ENCODE data around the gene KAT7.
A peak's percentile ranks its signal among the peaks of the same experiment; 100 is the strongest.

Gene KAT7

DNA sequence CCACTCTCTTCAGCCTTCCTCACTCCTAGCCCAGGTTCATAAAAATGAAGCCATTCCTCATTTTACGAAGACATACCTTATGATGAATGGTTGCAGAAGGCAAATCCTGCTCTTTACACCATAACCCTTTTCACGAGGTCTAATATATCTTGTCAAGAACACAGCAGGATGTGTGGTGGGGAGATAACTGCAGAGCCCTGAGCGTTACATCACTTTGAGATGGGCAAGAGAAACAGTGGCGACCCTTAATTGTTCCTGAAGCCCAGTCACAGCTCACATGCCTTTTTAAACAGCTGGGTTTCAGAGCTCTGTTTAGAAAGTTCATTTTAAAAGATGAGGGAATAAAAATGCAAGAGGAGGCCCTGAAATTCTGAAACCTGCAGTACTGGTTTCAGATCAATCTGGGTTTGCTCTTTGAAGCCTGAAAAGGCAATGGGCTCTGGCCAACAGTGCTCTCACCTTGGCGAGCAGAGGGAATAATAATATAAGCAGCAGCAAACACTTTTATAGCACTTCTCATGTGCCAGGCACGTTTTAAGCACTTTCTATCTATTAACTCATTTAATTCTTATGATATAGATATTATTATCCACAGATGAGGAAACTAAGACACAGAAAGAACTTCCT lies 27.4 kb upstream of the KAT7 start:
- no peak for DNase-seq

DNA sequence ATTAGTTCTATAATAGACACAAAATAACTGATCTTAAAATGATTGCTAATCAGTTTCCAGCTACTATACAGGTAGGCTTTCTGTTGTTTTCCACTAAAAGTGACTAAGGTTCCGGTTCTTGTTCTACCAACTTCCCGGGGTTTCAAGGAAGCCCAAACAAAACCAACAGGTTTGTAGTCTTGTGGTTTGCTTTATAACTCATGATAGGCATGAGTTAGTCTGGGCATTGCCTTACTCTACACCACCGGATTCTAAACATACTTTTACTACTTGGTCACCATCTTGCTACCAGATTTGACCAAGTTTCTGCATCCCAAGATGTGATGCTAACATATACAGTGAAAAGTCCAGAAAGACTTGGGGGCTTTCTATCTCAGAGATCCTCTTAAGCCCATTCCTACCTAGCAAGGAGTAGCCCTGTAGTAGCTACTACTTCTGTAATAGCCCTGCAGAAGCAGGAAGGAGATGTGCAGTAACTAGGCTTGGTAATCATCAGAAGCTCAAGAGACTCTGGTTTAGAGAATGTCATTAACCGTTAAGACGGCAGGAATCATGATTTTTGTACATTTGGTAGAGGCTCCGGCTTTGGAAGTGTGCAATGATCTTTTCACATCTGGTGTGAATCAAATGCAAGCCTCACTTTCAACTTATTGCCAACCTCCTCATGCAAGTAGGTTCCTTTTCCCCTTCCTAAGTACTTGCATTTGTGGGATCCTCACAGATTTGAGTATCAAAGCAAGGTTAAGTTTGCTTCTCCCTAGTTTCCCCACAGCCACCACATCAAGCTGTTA lies 26.1 kb upstream of the KAT7 start:
- DNase-seq, result no peak

DNA sequence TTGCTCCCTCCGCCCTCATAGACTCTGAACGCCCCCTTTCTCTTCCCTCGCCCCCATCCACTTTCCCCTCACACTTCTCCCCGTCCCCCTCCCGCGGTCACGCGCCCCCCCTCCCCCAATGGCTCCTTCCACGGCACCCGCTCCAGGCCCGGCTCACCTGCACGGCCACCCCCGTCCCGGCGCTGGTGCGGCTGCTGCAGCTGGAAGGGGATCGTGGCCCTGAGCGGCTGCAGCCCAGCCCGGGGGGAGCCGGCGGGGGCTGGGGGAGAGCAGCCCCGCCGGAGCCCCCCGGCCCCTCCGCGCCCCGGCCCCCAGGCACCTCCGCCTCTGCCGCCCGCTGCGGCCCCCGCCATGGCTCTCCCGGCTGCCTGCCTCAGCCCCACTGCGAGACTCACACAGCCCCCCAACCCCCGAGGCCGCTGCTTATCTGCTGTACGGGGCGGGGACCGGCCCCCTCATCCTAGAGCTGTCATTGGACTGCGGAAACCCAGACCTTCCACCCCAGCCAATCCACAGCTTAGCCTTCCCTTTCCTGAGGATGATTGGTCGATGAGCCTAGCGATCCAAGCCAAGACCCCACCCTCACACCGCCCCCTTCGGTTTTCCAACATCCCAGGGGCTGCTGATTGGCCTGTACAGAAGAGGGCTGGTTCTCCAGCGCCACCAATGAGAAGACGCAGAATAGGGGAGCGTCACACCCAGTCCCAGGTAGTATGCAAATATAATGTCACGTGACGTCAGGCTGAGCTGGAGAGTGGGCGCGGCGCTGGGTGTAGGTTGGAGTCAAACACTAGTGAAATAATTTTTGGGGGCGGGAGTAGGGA lies 24.5 kb upstream of the KAT7 start, which contains the start of gene FAM117A:
Gene FAM117A (minus strand): TSS at position 397 of the 824 bp plus-strand sequence. CDS start 44 bp downstream, at position 353.
- DNase-seq, result peak; percentile 98

DNA sequence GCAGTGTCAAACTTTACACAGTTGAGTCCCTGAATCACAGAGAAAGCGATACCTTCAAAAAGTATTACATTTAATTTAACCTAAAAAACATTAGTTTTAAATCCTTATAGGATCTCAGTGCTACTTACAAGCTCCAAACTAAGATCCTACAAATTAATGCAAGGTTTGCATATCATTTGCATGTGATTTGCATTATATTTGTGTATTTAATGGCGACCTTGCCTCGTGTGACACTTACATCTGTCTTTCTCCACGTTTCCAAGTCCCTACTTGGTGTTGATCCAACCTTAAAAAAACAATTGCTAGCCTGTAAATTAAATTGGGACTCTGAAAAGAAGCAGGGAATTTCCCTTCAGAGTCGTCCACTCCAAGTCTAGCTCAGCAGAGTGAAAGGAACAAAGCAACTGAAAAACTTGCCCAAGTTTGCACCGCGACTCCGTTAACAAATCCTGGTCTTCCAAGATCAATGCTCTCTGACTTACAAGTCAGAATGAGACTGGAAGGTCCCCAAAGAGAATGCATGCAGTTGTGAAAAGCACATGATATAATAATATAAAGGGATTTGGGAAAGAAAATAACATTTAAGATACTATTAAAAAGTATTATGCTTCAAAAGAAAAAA lies 23.8 kb upstream of the KAT7 start:
- no peak for DNase-seq

DNA sequence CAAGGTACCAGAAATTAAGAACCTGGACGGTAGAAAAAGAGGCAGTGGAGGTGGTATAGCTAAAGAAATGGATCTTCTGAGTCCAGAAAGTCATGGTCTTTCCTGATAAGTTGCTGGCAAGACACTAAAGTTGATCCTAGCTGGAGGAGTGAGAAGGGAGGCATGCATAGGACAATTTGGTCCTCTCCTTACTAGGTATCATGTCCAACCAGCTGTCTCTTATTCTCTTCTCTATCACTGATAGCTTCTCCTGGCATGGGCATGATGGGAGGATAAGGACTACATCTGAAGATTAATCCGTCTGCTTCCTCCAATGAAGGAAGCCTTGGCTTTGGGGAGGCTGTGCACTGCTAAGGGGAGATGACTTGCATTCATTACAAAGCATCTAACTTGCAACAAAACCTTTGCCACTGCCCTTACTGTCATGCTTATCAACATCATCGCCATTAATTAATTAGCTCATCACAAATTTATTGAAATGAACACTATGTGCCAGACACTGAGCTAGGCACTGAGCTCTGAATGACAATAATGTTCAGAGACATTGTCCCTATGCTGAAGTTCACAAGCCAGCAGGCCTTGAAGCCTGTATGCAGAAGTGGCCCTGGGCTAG lies 21.5 kb upstream of the KAT7 start:
- no peak for DNase-seq

DNA sequence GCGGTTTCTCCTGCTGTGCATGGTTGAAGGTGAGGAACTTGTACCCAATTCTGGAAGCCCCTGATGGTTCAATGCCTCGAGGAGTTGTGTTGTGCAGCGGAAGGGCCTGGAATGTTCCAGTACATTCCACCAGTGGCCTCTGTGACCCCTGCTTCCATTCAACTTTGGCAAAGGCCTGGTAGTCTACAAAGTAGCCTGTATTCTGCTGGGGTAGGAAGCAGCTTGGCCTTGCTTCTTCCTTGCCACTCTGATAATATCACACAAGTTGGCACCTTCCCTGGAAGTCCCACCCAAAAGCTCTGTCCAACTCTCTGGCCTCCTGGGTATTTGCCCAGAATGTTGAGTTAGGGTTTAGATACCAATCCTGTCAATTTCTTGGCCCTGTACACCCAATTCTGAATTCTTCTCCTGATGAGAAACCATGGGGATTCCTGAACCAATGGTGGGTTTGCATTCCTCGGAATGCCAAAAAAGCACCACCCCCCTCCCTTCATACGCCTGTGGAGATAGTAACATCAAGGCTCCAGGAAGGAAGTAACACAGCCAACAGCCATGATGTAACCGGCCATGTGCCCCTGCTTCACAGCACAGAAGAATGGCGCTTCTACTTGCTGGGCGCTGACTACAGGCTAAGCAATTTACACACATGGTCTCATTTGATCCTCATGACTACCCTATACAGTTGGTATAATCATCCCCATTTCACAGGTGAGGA lies 12.8 kb upstream of the KAT7 start:
- DNase-seq, result no peak

DNA sequence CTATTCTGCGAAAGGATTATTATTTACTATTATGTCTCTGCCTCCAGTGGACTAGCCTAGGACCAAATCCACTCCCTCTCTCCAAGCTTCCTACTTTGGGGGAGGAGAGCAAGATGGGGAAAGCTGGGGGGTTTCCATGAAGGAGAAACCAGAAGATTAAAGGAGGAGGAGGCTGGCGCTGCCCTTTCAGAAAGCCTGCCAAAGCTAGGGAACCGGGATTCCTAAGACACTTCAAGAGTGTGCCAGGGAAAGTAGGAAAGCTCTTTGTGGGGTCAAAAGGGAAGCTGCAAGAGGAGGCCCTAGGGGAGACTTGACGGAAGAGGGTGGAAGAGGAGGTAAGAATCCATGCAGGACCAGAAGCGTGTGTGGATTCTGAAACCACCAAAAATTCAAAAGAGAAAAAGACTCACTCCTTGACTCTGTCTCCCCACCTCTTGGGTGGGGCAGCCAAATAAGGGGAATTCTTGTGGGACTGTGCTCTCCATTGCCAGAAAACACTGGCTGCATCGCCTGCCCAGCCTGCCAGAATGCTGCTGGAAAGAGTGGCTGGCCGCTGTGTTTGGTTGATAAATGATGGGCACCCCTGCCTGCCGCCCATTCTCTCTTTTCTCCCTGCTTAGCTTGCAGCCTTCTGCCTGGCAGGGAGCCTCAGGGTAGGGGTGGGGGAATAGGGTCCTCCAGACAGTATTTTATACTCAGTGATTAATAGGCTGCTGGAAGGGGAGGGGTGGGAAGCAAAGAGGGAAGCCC lies 11.8 kb upstream of the KAT7 start:
- no peak for DNase-seq

DNA sequence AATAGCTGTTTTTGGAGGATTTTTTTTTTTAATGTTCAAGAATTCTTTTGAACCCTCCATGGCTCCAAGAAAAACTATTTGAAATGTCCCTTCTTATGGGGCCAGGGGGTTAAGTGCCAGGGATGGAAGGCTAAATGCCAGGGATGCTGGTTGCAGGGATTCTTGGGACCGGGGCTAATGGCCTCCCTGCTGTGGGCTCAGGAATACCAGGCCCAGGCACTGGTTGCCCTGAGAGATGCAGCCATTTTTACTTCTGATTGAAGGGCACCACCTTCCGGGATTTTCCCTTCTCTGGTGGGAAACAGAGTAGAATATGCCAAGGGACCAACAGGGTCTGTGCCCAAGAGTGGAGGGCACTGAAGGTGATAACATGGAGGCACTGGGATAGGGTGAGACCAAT lies 10.9 kb upstream of the KAT7 start:
- no peak for DNase-seq

DNA sequence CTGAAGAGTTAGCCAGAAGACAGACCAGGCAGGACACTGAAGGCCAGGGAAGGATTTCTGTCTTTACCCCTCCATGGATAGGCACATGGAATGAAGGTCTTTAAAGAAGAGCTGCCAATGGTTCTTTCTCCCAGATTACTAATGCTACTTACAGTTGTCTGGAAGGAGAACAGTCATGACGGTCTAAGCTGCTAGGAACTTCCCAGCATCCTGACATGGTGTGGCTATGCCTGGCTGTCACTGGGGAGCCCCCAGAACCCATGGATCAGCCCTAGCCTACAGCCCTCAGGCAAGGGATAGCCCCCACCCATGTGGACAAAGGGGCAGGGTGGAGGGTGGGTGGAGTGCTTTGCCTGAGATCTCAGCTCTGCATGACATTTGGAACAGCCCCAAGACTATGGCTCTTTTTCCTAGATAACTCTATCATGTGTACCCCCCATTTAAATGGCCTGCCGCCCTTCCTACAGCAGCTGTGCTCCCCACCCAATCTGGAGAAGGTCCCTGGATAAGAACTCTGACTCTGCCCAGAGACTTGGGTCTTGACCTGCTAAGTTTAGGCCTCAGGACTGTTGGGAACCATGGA lies 9.2 kb upstream of the KAT7 start:
- DNase-seq, result no peak

DNA sequence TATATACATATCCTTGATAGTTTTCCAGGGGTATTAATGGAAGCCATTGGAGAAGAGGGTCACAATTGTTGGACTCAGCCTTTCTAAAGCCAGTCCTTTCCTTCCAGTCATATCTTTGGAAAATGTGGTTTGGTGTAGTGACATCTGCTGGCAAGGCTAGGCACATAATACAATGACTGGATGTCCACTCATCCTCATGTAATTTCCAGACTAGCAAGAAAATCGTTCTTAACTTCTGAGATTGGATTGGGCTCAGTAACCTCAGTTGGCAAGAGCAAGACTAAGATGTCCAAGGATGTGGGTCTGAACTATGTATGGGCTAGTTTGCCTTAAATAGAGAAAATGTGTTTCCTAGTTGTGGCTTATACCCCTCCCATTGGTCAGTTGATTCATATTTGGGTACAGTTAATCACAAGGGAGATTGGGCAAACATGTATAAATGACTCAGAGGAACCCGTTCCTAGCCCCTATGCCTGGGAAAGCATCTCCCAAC lies 8.7 kb upstream of the KAT7 start:
- DNase-seq, result no peak

DNA sequence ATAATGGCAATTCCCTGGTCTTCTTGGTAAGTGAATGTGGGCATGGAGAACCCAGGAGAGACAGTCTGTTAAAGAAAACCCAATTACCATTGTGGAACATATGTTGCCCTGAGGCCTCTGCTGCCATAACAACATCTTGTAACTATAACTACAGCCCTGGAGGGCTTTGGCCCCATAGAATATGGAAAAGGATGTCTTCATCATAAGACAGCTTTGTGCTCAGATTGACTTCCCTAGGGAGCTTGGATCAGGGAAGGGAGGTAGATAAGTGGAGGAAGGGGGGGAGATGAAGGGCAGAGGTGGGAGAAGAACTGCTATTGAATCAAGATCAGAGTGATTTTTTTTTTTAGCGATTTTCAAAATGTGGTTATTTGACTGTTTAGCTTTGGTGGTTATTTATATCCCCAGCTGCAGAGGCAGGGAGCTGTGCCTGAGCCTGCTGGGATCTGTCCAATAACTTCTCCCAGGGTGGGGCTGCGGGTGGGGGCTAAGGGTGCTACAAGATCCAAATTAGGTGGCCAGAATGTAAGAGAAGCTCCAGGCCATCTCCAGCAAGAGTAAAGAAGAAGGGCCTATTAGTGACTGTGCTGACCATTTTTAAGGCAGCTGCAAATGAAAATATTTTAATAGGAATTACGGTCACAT lies 5.3 kb upstream of the KAT7 start:
- DNase-seq, result peak; percentile 48

DNA sequence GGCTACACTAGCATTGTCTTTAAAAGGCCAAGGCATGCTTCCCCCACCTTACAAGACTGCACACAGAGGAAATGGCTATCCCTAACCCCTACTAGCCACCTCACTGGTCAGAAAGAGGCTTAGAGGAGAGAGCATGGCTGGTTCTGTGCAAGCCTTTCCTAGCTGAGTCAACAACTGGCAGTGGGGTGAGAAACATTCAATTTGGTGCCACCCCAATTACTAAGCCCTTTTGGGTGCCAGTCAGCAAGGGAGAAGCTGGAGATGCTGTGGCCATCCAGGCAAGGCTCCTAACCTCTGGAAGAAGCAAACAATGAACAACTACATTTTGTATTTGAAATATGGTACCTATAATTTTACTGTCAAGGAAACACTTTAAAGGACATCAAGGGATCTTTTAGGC lies 4.7 kb upstream of the KAT7 start:
- no peak for DNase-seq

DNA sequence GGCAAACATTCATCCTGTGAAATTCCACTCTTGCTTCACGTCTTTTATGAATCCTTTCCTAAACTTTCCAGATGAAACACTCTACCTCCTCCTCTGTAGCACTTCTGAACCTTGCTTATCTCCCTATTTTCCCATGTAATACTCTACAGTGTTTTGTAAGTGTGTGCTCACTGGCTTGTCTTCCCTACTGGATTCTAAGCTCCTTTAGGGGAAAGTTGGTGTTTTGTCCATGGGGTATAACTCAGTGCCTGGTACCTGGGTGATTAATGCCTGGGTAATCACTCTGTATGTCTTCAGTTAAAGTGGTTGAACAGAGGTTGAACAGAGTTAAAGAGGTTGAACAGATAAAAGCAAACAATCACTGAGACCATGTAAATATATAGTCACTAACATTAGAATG lies 3.8 kb upstream of the KAT7 start:
- no peak for DNase-seq

DNA sequence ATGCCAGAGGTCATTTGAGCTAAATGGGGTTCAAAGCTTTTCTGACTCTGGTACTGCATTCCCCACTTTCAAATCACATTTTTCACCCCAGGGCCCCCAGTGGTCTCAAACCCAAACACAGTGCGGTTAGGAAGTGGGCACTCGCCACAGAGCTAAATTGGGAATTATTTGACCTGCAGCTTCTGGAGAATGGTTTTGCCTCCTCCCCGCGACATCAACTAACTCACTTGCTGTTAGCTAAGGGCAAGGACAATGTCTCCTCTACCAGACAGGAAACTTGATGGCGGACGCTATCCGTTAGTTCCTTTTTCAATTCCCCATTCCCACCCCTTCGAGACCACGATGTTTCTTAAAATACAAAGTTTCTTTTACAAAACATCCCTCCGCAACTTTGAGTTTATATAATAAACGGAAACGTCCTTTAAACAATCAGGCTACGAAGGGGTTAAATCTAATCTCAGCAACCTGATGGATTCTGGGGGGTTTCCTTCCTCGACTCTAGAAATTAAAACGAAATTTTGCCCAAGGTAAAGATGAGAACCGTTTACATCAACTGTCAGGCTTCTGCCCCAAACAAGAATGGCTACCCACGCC lies 500 bp upstream of the KAT7 start:
- DNase-seq, result no peak

DNA sequence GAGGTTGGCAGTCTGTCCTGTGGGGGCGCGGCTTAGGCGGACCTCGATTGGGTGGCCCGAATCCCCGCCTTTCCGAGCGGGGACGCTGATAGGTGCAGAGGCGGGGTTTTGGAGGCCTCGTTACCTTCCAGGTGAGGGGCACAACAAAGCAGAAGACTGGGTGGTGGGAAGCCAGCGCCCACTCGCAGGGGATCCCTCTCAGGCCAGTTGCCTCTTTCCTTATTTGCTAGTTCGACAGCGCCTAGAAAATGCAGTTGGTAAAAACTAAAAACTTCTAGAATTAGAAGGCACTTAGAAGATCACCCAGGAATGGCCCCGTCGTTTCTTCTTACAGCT lies 730 bp downstream of the KAT7 start:
- no peak for DNase-seq

DNA sequence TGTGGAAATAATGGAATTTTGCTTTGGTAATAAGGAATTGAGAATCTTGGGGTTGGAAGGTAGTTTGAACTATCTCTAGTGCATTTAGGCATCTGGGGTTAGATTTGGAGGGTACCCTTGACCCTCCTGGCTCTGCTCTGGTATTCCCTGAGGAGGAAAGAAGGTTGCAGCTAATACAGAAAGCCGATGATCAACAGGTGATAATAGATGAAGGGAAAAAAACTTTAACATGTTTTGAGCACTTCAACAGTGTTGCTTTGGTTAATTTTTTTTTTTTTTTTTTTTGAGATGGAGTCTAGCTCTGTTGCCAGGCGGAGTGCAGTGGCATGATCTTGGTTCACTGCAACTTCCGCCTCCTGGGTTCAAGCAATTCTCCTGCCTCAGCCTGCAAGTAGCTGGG lies 4.8 kb downstream of the KAT7 start:
- DNase-seq, result no peak

DNA sequence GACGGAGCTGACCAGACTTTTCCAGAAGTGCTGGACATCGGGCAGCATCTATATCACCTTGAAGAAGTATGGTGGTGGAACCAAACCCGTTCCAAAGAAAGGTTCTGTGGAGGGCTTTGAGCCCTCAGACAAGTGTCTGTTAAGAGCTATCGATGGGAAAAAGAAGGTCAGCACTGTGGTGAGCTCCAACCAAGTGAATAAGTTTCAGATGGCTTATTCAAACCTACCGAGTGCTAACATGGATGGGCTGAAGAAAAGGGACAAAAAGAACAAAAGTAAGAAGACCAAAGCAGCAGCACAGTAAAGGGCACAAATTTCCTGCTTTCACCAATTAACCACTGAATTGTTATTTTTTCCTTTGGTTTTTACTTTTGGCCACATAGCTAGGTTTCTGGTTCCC lies 6.9 kb downstream of the KAT7 start:
- DNase-seq, result no peak

DNA sequence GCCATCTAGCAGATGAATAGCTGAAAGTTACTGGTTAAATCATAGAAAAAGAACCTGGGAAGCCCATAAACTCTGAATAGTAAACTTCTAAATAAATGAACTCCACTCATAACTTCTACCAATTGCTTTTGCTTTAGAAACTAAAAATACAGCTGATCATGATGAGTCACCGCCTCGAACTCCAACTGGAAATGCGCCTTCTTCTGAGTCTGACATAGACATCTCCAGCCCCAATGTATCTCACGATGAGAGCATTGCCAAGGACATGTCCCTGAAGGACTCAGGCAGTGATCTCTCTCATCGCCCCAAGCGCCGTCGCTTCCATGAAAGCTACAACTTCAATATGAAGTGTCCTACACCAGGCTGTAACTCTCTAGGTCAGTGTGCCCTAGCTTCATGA lies 9.7 kb downstream of the KAT7 start:
- DNase-seq, result no peak

DNA sequence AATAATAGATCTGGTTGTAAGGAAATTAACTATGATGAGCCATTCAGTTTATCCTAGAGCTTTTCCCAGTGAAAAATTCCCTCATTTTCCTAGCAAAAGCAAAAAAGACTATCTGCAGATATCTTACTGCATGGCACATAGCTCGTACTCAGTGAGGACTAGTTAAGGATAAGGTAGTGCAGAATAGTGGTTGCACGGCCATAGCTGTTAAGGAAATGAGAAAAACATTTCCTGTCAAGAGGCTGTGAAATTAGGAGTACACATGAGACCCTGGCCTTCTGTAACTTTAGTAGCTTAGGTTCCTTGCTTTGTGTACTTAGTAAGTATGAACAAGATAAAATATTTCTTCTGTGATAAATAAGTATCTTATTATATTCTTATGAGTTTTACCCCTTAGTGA lies 10.3 kb downstream of the KAT7 start:
- DNase-seq, result no peak

DNA sequence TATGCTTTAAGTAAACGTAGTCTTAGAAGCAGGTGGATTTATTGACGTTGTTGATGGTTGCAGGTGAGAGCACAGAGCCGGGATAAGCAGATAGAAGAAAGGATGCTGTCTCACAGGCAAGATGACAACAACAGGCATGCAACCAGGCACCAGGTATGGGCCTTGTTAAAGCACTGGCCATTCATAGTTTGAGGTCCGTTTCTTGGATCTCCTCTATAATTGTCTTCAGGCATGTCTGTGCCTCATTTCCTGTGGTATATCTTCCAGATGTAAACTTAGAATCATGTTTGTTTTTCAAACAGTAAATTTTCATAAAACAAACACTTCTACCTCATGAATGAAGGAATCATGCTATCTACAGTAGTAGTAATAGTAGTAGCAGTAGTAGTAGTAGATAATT lies 20.6 kb downstream of the KAT7 start:
- no peak for DNase-seq
